ENCODE data around the gene KIRREL3. TPM values are rescaled to one million over a fixed set of nuclear protein-coding genes. Genes with fewer than 3 reads are reported as not detected.

Gene KIRREL3
- total and polyA plus RNA-seq, 2 of the 4 experiments (the other 2 are of a cell fraction) = 10.9 to 15.9 TPM

GRCh38 chr11:126739499-126740145 is 260.9 kb downstream of the KIRREL3 start:
- dilution Hi-C loops (cut with HindIII; ENCODE audit: low sequenced_read_pairs, unreplicated experiment) (no loop called here), in situ Hi-C loops (cut with MboI; ENCODE audit: low sequenced_read_pairs) (no loop called here)
- ATAC-seq (ENCODE audit: low read depth) = peak; percentile 59; the same call in 1 of the 2 replicates

More at GRCh38 chr11:126739499-126740145, 260.9 kb downstream of the KIRREL3 start:
- Histone ChIP-seq H2BK20ac (ENCODE audit: low read depth, low read length) (no peak overlapping the region), H3K18ac (ENCODE audit: low read depth, low read length) (peak overlapping the region; percentile 6; the same call in 1 of the 2 replicates), H3K4me2 (ENCODE audit: low read depth, low read length) (no peak overlapping the region; the same call in 1 of the 2 replicates), H3K9me1 (ENCODE audit: insufficient read depth, low read length) (0 out of 2 replicates have a peak, but pooled peaks cover 4% of the 10 kb centered on the region), H3K56ac (ENCODE audit: extremely low read depth, insufficient read depth, low read length) (no peak overlapping the region), H3K79me1 (ENCODE audit: low read depth in 1 of 2, low read length in 2 of 2) (0 out of 4 replicates have a peak, but pooled peaks cover 3 to 5% of the 10 kb centered on the region in 2 experiments), H3K4me3 (ENCODE audit: insufficient read depth, low read depth, low read length) (no peak overlapping the region), H4K8ac (ENCODE audit: low read depth in 2 of 2, low read length in 2 of 2) (0 out of 4 replicates have a peak overlapping the region, but pooled peaks of 1 of the 2 experiments have one; percentile 22), H2AK5ac (ENCODE audit: low read depth, low read length) (no peak overlapping the region), H3K14ac (replicated peaks; ENCODE audit: low read depth, low read length) (no peak overlapping the region), H2AK9ac (replicated peaks; ENCODE audit: low read depth, low read length, poor library complexity) (no peak overlapping the region), H4K5ac (ENCODE audit: low read depth, low read length) (peak overlapping the region; percentile 31; the same call in 1 of the 2 replicates), H3K23ac (ENCODE audit: low read depth, low read length) (no peak overlapping the region), H4K20me1 (ENCODE audit: insufficient read depth, low read length) (no peaks in the 10 kb centered on the region), H3K9ac (ENCODE audit: low read depth, low read length) (no peak overlapping the region), H2BK5ac (ENCODE audit: low read depth, low read length, poor library complexity, severe bottlenecking) (no peak overlapping the region), H3K4me1 (ENCODE audit: control insufficient read depth, insufficient read depth, low read length) (peaks cover 7% of the 10 kb centered on the region), H2AFZ (replicated peaks; ENCODE audit: low read length, poor library complexity) (no peak overlapping the region), H3K36me3 (ENCODE audit: control insufficient read depth, insufficient read depth, low read length) (no peaks in the 10 kb centered on the region), H3K4ac (ENCODE audit: low read depth, low read length) (0 out of 2 replicates have a peak overlapping the region, but pooled peaks have one; percentile 7), H2BK15ac (ENCODE audit: low read depth, low read length) (no peak overlapping the region), H3K9me3 (ENCODE audit: control insufficient read depth, insufficient read depth, low read length) (no peaks in the 10 kb centered on the region), H3K27ac (ENCODE audit: insufficient read depth, low read length) (no peak overlapping the region), H3K27me3 (ENCODE audit: control insufficient read depth, insufficient read depth, low read length) (no peaks in the 10 kb centered on the region), H2BK120ac (ENCODE audit: low read depth, low read length) (no peak overlapping the region), H4K91ac (ENCODE audit: insufficient read depth, low read depth, low read length) (no peak overlapping the region)
- intact Hi-C loops (cut with micrococcal nuclease) = no loop called here
- 63% methylated on average over 1 of the region's 2 CpGs; no CpG with 5 or more reads in 1 of the 2 experiments for WGBS, 2 experiments (ENCODE audit: extremely low coverage in 2 of 2, insufficient read length in 1 of 2)
- CTCF ChIA-PET = no interaction called here
- POLR2A ChIA-PET (ENCODE audit: unreplicated experiment) = no interaction called here
- BruUV-seq (replicated peaks) = no TSS peak
- DNase-seq = peak; percentile 38
- TF ChIP-seq RAD21 (IDR thresholded peaks at IDR 0.05; ENCODE audit: low read length) = no peak
- peak; percentile 26; the same call in 1 of the 2 replicates for TF ChIP-seq MAZ (IDR thresholded peaks at IDR 0.05; ENCODE audit: borderline replicate concordance, low read depth, low read length)
- TF ChIP-seq CEBPB (IDR thresholded peaks at IDR 0.05; ENCODE audit: low read depth, low read length) = peak; percentile 33; the same call in 1 of the 2 replicates

Data from IMR-90 (cell line).